A549 (cell line): ENCODE data around the gene CCDC146. TPM values are rescaled to one million over a fixed set of nuclear protein-coding genes. Genes with fewer than 3 reads are reported as not detected.
A peak's percentile ranks its signal among the peaks of the same experiment; 100 is the strongest.
"Not testable (repeated sequence)": the region's sequence is repeated elsewhere in the genome, so short reads cannot be mapped to it uniquely, and the experiment has no call there.

Experiments
- ATAC-seq, 2 experiments: fragments of 200-7000 bp in 1 of 2; fragments of >200 bp in 1 of 2; cut with Nextera tagmentation in 1 of 2; cut with Tn5 transposase in 1 of 2; 3 replicates each; pipeline versions ENCODE4 v1.8.0 to v1.9.1; 2018 to 2020; ENCODE audit warnings: mild to moderate bottlenecking in 1 of 2, moderate library complexity in 1 of 2
- CTCF ChIA-PET: fragments of 300-600 bp; sonication (Branson Sonifier 250); formaldehyde crosslinking; extraction: SDS; loops from one replicate; lab custom pipeline; 2021; ENCODE audit warnings: antibody characterized with exemption, inconsistent platforms; lab: Yijun Ruan, JAX
- POLR2A ChIA-PET: fragments of 350-600 bp; formaldehyde crosslinking; extraction: SDS; loops from one replicate; lab custom pipeline; 2021; ENCODE audit warnings: antibody characterized with exemption, inconsistent platforms; lab: Yijun Ruan, JAX
- DNase-seq, 2 experiments: peaks; one replicate each; pipeline versions ENCODE4 v3.0.0 to v3.0.0-alpha.2; 2011 to 2016; ENCODE audit warnings: low read depth in 1 of 2, low spot score in 1 of 2
- FAIRE-seq: peaks from 2 replicates; lab custom pipeline; 2011; peaks lifted over from hg19 to GRCh38; lab: Jason Lieb, UNC
- H3K27ac ChIP-seq, 2 experiments: fragments of >200 bp; sonication (Bioruptor Twin); formaldehyde crosslinking; 3 replicates each; pipeline ENCODE4 v1.5.1; 2016 to 2017
- H3K4me1 ChIP-seq: fragments of >200 bp; sonication (Bioruptor Twin); formaldehyde crosslinking; 3 replicates; pipeline ENCODE4 v1.6.1; 2016
- H3K4me2 ChIP-seq: fragments of >200 bp; sonication (Bioruptor Twin); formaldehyde crosslinking; 3 replicates; pipeline ENCODE4 v1.6.1; 2016
- H3K4me3 ChIP-seq: fragments of >200 bp; sonication (Bioruptor Twin); formaldehyde crosslinking; 3 replicates; pipeline ENCODE4 v1.5.1; 2016
- H3K9me3 ChIP-seq: fragments of >200 bp; sonication (Bioruptor Twin); formaldehyde crosslinking; 3 replicates; pipeline ENCODE4 v1.6.1; 2016
- BHLHE40 ChIP-seq: IDR thresholded peaks from 2 replicates; pipeline ENCODE4 v1.6.1; 2012; ENCODE audit warnings: low read depth, low read length, inconsistent platforms
- CEBPB ChIP-seq, 2 experiments: fragments of >200 bp in 1 of 2; sonication (Bioruptor Twin) in 1 of 2; formaldehyde crosslinking in 1 of 2; IDR thresholded peaks; 2 replicates each; pipeline ENCODE4 v1.6.1; 2012 to 2016
- HOXB5 ChIP-seq: fragments of 250-450 bp; sonication (Bioruptor Pico); IDR thresholded peaks from 2 replicates; pipeline ENCODE4 v1.5.0; 2020; ENCODE audit warnings: mild to moderate bottlenecking, moderate library complexity
- JUN ChIP-seq, 2 experiments: fragments of >200 bp; sonication (Bioruptor Twin); formaldehyde crosslinking; IDR thresholded peaks; 2 replicates in 1 of 2; 3 replicates in 1 of 2; pipeline ENCODE4 v1.6.1; 2016 to 2017
- RCOR1 ChIP-seq: fragments of 150-350 bp; IDR thresholded peaks from 2 replicates; pipeline ENCODE4 v1.6.1; 2014; ENCODE audit warnings: antibody characterized with exemption, low read length, low read depth
- ZC3H11A ChIP-seq: fragments of 450-650 bp; IDR thresholded peaks from 2 replicates; pipeline ENCODE4 v1.6.1; 2014; ENCODE audit warnings: antibody characterized with exemption, mild to moderate bottlenecking
- ZFP36 ChIP-seq: fragments of 450-650 bp; IDR thresholded peaks from 2 replicates; pipeline ENCODE4 v1.6.1; 2014; ENCODE audit warnings: borderline replicate concordance; ENCODE audit not compliant: partially characterized antibody
- WGBS: methylation state at CpG from one replicate; pipeline ENCODE4 v1.1.6; 2017; ENCODE audit errors: missing lambda C conversion rate; 5-methylcytosine and 5-hydroxymethylcytosine counted together
- polyA plus RNA-seq, 4 experiments: library from polyadenylated mRNA; depleted of rRNA in 3 of 4; stranded (reverse); fragments of >200 nt; fragmentation: RNase III in 1 of 4; extraction: RNeasy Plus Mini Kit Qiagen cat#74134 plus additional on column Dnase treatment in 1 of 4; gene quantifications; 2 replicates in 3 of 4; 3 replicates in 1 of 4; pipeline ENCODE4 v1.2.3, GENCODE V29; 2011 to 2017
- TF ChIP-seq, protein P1 (sequence below): IDR thresholded peaks from 2 replicates; pipeline ENCODE4 v1.6.1; 2012
- TF ChIP-seq, protein P2 (sequence below): fragments of 250-450 bp; sonication (Bioruptor Pico); IDR thresholded peaks from 2 replicates; pipeline ENCODE4 v1.5.0; 2021; ENCODE audit warnings: mild to moderate bottlenecking, moderate library complexity, borderline replicate concordance
- TF ChIP-seq, protein P3 (sequence below): fragments of 200-600 bp; sonication (generic); IDR thresholded peaks from 2 replicates; pipeline ENCODE4 v1.6.1; 2016; ENCODE audit warnings: antibody characterized with exemption, mild to moderate bottlenecking, moderate library complexity

Gene CCDC146
- polyA plus RNA-seq, 2 of the 4 experiments (the other 2 are of a cell fraction) = 1.4 to 3.4 TPM

DNA sequence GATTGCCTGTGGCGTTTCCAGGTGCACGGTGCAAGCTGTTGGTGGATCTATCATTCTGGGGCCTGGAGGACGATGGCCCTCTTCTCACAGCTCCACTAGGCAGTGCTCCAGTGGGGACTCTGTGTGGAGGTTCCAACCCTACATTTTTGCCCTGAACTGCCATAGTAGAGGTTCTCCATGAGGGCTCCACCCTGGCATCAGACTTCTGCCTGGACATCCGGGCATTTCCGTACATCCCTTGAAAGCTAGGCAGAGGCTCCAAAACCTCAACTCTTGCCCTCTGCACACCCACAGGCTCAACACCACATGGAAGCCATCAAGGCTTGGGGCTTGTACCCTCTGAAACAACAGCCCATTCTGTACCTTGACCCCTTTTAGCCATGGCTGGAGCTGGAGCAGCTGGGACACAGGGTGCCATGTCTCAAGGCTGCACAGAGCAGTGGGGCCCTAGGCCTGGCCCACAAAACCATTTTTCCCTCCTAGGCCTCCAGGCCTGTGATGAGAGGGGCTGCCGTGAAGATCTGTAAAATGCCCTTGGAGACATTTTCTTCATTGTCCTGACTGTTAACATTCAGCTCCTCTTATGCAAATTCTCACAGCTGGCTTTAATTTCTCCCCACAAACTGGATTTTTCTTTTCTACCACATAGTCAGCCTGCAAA, 87.2 kb downstream of the CCDC146 start:
- ATAC-seq (no peak), FAIRE-seq (no peak), DNase-seq (no peak)
- TF ChIP-seq, protein P1, sequence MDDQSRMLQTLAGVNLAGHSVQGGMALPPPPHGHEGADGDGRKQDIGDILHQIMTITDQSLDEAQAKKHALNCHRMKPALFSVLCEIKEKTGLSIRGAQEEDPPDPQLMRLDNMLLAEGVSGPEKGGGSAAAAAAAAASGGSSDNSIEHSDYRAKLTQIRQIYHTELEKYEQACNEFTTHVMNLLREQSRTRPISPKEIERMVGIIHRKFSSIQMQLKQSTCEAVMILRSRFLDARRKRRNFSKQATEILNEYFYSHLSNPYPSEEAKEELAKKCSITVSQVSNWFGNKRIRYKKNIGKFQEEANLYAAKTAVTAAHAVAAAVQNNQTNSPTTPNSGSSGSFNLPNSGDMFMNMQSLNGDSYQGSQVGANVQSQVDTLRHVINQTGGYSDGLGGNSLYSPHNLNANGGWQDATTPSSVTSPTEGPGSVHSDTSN = no peak
- peak; percentile 71 for TF ChIP-seq ZFP36
- peaks cover 20% of the 10 kb centered on the region; the same call in 2 of the 3 replicates for H3K9me3 ChIP-seq
- no peaks in the 10 kb centered on the region for H3K4me1 ChIP-seq
- no peak overlapping the region for H3K4me3 ChIP-seq
- H3K4me2 ChIP-seq = no peak overlapping the region
- POLR2A ChIA-PET = no interaction called here
- H3K27ac ChIP-seq = no peak overlapping the region
- 75% methylated on average over 6 of the region's 6 CpGs for WGBS
- CTCF ChIA-PET = no interaction called here

DNA sequence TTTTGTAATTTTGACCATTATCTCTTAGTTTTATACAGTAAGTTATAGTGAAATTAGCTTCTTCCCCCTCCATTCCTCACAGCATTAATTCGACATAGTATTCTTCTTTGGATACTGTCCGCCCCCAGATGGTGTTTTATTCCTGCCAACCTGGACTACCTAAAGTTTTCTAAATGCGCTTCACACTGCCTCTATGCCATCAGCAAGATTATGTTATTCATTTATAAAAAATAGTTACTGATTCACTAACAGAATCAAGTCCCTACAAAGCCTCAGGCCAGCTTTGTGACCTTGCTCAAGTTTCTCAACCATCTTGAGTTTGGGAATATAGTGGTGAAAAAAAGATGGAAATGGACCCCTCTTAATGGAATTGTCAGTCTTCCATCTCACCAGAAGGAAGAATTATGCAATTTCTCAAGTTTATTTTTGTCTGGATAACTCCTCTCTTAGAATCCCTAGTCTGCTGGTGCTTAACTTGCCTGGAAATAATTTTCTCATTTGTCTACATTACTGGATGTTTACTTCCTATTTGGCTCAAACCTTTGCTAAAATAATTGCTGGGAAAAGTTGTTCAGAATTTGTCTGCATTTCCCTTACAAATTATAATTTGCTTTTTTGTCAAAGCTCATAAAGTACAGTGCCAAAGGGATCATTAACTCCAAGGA, 93.9 kb downstream of the CCDC146 start:
- DNase-seq (peak in 1 of 2 experiments; percentile 7), ATAC-seq (no peak), FAIRE-seq (no peak)
- TF ChIP-seq, protein P2, sequence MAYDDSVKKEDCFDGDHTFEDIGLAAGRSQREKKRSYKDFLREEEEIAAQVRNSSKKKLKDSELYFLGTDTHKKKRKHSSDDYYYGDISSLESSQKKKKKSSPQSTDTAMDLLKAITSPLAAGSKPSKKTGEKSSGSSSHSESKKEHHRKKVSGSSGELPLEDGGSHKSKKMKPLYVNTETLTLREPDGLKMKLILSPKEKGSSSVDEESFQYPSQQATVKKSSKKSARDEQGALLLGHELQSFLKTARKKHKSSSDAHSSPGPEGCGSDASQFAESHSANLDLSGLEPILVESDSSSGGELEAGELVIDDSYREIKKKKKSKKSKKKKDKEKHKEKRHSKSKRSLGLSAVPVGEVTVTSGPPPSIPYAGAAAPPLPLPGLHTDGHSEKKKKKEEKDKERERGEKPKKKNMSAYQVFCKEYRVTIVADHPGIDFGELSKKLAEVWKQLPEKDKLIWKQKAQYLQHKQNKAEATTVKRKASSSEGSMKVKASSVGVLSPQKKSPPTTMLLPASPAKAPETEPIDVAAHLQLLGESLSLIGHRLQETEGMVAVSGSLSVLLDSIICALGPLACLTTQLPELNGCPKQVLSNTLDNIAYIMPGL (CRISPR knock-in tag) = no peak
- TF ChIP-seq CEBPB (IDR thresholded peaks at IDR 0.05) (no peak), BHLHE40 (no peak), JUN (IDR thresholded peaks at IDR 0.05) (no peak), RCOR1 (no peak)
- TF ChIP-seq, protein P1 = no peak
- ChIA-PET CTCF (no interaction called here), POLR2A (no interaction called here)
- H3K4me3 ChIP-seq = no peak overlapping the region
- H3K4me2 ChIP-seq = peak overlapping the region; percentile 23
- peaks cover 11% of the 10 kb centered on the region; the same call in 2 of the 3 replicates for H3K4me1 ChIP-seq
- 63% methylated on average over 3 of the region's 3 CpGs for WGBS
- no peaks in the 10 kb centered on the region for H3K9me3 ChIP-seq
- no peak overlapping the region for H3K27ac ChIP-seq

DNA sequence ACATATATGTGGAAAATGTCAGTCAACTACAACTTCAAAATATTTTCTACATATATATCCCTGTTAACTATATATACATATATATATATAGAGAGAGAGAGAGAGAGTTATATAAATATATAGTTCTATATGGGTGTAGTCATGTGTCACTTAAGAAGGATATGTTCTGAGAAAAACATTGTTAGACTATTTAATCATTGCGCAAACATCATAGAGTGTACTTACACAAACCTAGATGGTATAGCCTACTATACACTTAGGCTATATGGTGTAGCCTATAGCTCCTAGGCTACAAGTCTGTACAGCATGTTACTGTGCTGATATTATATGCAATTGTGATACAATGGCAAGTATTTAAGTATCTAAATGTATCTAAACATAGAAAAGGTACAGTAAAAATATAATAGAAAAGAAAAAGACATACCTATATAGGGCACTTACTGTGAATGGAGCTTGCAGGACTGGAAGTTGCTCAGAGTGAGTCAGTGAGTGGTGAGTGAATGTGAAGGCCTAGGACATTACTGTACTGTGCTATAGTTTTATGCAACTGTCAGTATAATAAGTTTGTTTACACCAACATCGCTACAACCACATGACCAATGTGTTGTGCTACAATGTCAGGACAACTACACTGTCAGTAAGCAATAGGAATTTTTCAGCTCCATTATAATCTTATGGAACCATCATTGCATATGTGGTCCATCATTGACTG, 95.2 kb downstream of the CCDC146 start:
- H3K9me3 ChIP-seq = no peaks in the 10 kb centered on the region
- POLR2A ChIA-PET = no interaction called here
- H3K27ac ChIP-seq = no peak overlapping the region
- no peak overlapping the region for H3K4me3 ChIP-seq
- no peak for ATAC-seq
- WGBS = 94% methylated on average over 2 of the region's 2 CpGs
- no peak for FAIRE-seq
- CTCF ChIA-PET = no interaction called here
- peaks cover 11% of the 10 kb centered on the region; the same call in 2 of the 3 replicates for H3K4me1 ChIP-seq
- H3K4me2 ChIP-seq = no peak overlapping the region
- DNase-seq = no peak
- no peak for TF ChIP-seq ZC3H11A
- TF ChIP-seq, protein P3, sequence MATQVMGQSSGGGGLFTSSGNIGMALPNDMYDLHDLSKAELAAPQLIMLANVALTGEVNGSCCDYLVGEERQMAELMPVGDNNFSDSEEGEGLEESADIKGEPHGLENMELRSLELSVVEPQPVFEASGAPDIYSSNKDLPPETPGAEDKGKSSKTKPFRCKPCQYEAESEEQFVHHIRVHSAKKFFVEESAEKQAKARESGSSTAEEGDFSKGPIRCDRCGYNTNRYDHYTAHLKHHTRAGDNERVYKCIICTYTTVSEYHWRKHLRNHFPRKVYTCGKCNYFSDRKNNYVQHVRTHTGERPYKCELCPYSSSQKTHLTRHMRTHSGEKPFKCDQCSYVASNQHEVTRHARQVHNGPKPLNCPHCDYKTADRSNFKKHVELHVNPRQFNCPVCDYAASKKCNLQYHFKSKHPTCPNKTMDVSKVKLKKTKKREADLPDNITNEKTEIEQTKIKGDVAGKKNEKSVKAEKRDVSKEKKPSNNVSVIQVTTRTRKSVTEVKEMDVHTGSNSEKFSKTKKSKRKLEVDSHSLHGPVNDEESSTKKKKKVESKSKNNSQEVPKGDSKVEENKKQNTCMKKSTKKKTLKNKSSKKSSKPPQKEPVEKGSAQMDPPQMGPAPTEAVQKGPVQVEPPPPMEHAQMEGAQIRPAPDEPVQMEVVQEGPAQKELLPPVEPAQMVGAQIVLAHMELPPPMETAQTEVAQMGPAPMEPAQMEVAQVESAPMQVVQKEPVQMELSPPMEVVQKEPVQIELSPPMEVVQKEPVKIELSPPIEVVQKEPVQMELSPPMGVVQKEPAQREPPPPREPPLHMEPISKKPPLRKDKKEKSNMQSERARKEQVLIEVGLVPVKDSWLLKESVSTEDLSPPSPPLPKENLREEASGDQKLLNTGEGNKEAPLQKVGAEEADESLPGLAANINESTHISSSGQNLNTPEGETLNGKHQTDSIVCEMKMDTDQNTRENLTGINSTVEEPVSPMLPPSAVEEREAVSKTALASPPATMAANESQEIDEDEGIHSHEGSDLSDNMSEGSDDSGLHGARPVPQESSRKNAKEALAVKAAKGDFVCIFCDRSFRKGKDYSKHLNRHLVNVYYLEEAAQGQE = no peak
- no peak for TF ChIP-seq HOXB5 (CRISPR knock-in tag)

DNA sequence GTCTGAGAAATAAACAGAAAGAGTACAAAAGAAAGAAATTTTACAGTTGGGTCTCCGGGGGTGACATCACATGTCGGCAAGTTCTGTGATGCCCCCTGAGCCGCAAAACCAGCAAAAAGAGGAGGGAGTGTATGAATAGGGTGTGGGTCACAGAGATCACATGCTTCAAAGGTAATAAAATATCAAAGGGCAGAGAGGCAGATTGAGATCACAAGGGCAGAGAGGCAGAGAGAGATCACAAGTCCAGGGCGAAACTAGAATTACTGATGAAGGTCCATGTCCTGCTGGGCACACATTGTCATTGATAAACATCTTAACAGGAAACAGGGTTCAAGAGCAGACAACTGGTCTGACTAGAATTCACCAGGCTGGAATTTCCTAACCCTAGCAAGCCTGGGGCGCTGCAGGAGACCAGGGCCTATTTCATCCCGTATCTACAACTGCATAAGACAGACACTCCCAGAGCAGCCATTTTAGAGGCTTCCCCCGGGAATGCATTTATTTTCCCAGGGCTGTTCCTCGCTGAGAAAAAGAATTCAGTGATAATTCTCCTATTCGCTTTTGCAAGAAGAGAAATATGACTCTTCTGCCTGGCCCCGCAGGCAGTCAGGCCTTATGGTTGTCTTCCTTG, 97.4 kb downstream of the CCDC146 start:
- DNase-seq, H3K4me2 ChIP-seq, H3K9me3 ChIP-seq, ATAC-seq, H3K27ac ChIP-seq, POLR2A ChIA-PET, H3K4me3 ChIP-seq, CTCF ChIA-PET, FAIRE-seq: not testable (repeated sequence)
- H3K4me1 ChIP-seq = peaks cover 11% of the 10 kb centered on the region; the same call in 2 of the 3 replicates
- WGBS = 93% methylated on average over 10 of the region's 10 CpGs
